GM18858 (cell line): ENCODE measurements around the gene PDE3A.
"Not testable (repeated sequence)": the region's sequence is repeated elsewhere in the genome, so short reads cannot be mapped to it uniquely, and the experiment has no call there.

Experiments
- ATAC-seq: cut with Tn5 transposase; IDR thresholded peaks from one replicate; pipeline ENCODE4 v1.9.1; 2021; ENCODE audit not compliant: unreplicated experiment

Gene PDE3A

DNA sequence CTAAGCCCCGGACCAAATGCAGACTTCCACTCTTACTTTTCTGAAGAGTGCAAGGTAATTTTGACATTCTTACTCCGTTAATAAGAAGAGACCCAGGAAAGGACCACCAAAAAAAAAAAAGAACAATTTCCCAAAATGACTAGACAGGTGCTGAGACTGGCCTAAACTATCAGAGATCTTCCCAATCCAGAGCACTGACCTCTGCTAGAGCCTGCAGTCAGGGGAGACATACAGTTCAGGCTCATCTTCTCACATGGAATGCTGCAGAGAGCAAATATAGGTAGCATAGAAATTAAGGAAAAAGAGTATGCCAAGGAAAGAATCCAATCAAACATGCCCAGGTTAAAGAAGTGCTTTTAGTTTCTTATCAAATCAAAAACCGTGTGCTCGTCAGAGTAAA lies 177.9 kb downstream of the PDE3A start:
- no peak for ATAC-seq

DNA sequence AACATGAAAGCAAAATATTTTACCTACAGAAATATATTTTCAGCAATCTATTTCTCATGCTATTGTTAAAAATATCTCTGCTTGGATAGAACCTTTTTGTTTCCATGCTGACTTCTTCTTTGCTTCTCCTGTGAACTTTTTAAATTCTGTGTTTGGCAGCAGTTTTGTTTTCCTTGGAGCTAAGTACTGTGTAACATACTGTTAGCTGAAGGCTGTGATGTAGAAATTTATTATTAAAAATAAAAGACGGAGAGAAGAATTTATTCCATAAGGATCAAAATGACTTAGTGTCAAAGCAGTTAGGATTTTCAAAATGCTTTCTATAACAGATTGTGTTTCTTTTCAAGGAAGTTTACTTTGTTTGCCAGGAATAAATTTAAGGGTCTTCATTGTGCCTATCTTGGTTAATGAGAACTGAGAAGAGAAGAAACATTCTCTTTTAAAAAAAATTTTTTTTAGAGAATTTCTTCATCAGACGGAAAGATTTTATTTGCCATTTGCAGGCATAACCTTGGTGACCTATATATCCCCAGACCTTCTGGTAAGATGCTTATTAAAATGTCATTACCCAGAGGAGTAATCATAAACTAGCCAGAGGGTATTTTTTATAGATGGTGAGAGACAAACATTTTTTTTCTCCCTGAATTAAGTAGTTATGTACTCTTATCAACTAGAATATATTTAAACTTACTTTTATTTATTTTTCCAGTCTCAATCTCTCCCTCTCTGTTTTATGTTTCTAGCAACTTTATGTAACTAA lies 179.7 kb downstream of the PDE3A start:
- no peak for ATAC-seq

DNA sequence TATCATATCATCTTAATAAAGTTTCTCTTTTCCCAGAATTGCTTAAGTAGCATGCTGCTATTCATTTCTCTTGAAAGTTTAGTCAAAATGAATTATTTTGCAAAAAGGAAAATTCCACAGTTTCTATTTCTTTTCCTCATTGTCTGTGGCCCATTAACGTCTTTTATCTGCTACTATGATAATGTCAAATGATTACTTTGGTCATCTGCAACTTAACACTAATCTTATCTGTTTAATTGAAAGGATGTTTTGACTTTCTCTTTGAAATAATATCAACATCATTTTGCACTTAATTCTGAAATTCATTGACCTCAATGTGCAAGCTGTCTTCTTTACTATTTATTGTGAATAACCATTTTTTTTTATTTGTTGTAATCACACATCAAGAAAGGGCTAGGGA lies 180.3 kb downstream of the PDE3A start:
- no peak for ATAC-seq

DNA sequence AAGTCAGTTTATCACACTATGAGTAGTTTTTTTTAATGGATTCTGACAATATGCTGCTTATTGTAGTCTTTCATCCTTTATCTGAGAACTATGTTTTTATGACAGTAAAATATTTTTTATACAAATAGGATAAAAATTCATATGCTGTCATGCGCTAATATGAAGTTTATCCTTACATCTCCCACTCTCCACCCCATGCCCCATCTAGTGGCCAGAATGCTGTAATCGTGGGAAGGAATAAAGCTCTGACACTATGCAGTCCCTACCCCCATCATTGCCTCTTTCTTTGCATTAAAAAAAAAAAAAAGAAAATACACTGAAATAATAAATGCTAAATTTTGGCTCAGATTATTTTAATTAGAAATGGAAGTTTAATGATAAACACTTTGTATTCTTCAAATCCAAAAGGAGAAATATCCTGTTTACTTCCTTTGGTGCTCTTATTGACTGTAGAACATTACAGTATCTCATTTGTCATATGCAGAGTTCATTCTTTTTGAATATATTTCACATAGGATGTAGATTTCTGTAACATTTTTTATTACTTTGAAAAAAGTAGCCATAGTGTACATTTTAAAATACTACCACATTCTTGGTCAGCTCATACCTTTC lies 180.9 kb downstream of the PDE3A start:
- no peak for ATAC-seq

DNA sequence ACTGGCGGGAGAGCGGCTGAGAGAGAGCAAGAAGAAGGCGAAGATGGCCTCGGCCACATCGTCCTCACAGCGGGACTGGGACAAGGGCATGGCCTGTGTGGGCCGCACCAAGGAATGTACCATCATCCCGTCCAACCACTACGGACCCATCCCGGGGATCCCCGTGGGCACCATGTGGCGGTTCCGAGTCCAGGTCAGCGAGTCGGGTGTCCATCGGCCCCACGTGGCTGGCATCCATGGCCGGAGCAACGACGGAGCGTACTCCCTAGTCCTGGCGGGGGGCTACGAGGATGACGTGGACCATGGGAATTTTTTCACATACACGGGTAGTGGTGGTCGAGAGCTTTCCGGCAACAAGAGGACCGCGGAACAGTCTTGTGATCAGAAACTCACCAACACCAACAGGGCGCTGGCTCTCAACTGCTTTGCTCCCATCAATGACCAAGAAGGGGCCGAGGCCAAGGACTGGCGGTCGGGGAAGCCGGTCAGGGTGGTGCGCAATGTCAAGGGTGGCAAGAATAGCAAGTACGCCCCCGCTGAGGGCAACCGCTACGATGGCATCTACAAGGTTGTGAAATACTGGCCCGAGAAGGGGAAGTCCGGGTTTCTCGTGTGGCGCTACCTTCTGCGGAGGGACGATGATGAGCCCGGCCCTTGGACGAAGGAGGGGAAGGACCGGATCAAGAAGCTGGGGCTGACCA lies 183.6 kb downstream of the PDE3A start:
- not testable (repeated sequence) for ATAC-seq

DNA sequence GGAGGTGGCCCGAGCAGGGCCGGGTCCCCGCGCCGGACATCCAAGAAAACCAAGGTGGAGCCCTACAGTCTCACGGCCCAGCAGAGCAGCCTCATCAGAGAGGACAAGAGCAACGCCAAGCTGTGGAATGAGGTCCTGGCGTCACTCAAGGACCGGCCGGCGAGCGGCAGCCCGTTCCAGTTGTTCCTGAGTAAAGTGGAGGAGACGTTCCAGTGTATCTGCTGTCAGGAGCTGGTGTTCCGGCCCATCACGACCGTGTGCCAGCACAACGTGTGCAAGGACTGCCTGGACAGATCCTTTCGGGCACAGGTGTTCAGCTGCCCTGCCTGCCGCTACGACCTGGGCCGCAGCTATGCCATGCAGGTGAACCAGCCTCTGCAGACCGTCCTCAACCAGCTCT lies 184.2 kb downstream of the PDE3A start:
- not testable (repeated sequence) for ATAC-seq

DNA sequence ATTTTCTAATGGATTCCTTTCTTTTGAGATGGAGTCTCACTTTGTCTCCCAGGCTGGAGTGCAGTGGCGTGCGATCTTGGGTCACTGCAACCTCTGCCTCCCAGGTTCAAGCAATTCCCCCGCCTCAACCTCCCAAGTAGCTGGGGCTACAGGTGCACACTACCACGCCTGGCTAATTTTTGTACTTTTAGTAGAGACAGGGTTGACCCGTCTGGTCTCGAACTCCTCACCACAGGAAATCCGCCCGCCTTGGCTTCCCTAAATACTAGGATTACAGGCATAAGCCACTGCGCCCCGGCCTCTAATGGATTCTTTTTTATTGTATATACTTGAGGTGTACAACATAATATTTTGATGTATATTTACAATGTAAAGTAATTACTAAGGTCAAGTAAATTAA lies 186.7 kb downstream of the PDE3A start:
- no peak for ATAC-seq

DNA sequence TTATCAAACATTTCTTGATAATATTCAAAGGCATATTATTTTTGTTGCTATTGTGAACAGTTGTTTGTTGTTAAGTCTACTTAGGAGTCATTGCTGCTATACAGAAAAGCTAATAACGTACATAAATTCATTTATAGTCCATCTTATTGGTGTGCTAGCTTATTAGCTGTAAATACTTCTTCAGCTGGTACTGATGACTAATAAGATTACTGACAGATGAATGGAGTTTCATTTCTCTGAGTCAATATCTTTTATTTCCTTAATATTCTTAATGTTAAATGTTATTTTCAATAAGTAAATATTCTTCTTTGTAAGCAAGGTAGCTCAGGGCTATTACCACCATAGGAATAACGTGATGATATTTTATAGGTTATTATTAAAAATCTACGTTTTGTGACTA lies 187.4 kb downstream of the PDE3A start:
- ATAC-seq, result no peak

DNA sequence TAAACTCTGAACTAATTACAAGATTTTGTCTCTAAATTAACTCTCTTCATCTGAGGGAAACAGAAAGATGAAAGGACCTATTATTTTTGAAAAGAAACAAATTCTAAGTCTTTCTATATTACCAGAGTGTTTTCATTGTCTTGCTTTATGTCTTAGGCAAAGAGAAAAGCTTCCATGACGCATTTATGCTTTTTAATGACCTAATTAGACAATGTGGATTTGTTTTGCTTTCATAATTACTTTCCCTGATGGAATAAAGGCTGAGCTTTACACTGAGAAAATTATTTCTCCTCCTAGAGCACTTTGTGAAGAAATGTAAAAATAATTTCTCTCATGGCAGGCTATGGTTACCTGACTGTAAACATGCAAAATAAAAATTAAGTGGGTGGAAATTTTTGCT lies 188.8 kb downstream of the PDE3A start:
- ATAC-seq, result no peak

DNA sequence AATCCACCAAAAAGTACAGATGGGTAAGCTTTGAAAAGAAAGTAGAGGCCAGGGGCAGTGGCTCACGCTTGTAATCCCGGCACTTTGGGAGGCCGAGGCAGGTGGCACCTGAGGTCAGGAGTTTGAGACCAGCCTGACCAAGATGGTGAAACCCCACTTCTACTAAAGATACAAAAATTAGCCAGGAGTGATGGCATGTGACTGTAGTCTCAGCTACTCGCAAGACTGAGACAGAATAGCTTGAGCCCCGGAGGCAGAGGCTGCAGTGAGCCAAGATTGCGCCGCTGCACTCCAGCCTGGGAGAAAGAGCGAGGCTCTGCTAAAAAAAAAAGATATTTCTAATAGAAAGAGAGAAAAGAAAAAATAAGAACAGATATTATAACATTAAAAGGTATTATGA lies 192.6 kb downstream of the PDE3A start:
- no peak for ATAC-seq

DNA sequence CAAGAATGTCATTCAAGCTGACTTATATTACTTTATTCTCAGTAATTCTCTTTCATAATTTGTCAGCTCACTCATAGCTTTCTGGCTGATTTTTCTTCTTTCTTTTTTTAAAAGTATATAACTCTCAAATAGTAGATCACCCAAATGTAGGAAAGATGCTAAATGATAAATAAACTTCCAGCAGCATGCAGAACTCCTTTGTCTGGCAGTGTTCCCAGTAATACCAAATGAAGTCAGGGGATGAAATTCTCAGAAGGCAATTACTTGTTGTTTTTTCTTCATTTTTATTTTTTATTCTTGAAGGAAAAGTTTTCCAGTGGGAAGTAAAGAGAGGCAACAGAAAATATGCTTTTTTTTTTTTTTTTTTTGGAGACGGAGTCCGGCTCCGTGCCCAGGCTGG lies 193.5 kb downstream of the PDE3A start:
- no peak for ATAC-seq

DNA sequence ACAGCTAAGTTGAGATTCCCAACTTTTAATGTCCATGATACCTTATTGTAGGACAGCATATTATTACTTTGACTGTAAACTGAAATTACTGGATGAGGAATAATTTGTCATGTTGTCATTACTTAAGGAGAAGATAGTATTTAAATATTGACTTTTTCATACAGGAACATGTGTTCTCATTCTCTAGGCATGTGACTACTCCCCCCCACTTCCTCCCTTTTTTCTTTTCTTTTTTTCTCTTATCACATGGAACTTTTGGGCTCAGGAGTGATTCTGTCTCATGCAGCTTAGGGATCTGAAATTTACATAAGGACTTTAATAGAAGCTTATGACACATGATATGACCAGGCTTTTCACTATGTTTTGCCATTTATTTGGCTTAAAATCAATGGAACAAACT lies 199.1 kb downstream of the PDE3A start:
- ATAC-seq, result no peak

DNA sequence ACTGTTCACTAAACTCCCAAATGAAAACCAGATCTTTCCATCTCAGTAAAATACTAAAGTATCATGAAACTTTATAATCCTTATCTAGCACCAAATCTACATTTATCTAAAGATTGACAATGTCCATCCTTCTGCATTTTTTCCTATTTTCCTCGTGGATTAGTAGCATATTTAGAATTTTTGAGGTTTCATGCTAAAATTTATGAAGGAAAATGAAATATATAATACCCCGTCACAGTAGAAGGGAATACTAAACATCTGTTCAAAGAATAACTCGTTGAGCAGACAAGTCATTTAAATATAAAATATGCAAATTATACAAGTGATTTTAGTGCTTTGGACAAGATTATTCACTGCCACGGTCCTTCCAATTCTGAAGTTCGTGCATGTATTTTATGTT lies 204.1 kb downstream of the PDE3A start:
- ATAC-seq, result no peak

DNA sequence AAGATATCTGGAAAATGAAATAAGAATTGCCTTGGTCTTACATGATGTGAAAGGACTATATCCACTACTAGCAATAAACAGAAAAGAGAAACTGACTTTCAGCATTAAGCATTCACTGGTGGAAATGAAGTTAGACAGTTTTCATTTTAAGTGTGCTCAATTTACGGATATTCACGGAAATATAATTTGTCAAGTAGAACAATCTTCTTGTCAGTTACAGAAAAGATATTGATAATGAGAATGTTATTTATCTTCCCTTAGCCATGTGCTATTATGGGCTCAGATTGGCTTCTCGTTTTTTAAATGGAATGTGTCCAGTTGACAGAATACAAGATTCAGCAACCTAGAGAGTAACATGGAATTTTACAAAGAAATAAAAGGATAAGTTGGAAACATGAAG lies 208.2 kb downstream of the PDE3A start:
- ATAC-seq, result no peak

DNA sequence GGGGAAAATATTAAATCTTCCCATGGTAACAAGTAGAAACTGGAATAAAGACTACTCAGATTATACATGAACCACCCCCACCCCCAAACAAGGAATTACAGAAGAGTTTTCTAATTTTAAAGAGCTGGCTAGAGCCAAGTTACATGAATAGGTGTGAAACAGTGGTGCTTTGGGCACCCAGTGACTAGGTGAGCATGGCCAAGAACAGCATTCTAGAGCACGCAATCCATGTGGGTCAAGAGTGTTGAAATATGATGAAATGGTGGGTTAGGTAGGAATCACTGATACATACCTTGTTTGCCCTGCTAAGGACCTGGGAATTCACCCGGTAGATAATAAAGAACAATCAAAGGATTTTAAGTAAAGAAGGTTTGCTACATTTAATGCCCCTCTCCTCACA lies 208.7 kb downstream of the PDE3A start:
- no peak for ATAC-seq

DNA sequence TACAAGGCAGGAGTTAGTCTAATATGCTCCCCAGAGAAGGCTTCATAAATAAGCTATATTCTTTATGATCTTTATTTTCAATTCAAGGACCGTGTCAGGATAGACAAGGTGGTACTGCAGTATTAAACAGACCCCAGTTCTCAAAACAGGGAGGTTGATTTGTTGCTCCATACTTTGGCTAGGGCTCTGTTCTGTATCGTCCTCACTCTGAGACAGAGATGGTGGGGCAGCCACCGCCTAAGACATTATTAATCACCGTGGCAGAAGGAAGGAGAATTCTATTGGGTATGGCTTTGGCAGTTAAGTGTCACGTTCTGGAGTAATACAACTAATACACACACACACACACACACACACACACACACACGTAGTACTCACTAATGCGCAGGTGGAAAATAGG lies 209.8 kb downstream of the PDE3A start:
- ATAC-seq, result no peak

DNA sequence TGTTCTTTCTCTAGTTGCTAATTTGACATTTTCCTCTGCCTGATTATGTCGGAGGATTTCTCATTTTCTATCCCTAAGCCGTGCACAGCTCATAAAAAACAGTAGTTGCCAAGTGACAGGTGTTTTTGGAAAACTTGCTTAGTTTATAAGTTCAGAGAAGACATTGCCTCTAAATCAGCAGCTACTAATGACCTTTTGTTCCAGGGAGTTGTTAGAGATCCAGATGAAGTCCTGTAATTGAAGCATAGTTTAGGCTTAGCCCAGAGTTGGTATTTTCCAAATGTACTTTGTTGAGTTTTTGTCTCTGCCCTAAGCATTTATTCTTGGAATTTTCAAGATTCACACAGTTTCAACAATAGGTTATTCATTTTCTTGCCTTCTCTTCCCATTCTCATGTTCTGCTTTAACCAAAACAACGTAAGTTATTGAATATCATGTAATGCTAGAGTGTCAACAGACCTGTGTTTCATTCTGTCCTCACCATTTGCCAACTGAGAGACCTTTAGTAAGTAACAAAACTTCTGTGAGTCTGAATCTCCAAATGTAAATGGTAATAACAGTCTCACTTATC lies 216.8 kb downstream of the PDE3A start:
- no peak for ATAC-seq

DNA sequence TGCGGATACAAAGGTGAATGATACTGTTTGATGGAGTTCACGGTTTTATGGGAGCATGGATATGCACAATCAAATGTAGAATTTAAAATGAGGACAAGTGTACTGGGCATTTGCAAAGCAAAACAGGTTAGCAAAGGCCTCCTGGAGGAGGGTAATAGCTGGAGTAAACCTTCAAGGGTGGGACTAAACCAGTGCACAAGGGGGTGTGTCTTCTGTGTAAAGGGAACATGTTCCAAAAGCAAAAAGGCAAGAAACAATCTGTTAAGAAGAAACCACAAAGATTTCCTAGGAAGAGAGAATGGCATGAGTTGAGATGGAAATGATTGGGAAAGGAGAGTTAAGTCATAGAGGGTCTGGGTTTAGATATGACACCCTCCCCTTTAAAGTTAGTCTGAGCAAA lies 217.6 kb downstream of the PDE3A start:
- no peak for ATAC-seq

DNA sequence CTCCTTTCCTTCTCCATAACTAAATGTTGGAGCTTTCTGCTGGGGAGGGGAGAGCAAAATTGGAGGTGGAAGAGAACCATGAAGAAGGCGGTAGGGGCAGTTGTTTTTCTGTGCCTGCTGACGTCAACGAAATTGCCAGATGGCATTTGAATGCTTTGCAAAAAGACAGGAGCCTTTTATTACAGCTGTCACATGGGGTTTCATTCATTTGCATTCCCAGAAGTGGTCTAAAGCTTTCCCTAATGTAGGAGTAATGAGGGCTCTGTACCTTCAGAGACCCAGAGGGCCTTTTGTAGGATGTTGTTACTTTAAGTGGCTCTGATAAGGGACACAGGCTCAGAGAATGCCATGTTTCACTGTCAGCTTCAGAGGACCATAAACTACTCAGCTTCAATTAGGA lies 219.7 kb downstream of the PDE3A start:
- ATAC-seq, result no peak

DNA sequence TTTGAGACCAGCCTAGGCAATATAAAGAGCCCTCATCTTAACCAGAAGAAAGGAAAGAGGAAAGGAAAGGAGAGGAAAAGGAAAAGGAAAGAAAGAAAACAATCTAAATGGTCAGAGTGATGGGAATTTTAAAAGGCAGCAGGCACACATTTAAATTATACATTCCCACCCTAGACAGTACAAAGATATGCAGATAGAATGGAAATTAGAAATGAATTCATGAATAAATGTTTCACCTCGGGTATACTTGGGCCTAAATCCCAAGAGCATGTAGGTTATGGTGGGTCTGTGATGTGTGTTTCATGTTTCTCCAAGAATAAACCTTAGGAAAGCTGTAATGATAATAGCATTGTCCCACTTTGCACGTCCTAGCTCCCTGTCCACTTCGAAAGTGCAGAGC lies 222.2 kb downstream of the PDE3A start:
- ATAC-seq, result no peak

DNA sequence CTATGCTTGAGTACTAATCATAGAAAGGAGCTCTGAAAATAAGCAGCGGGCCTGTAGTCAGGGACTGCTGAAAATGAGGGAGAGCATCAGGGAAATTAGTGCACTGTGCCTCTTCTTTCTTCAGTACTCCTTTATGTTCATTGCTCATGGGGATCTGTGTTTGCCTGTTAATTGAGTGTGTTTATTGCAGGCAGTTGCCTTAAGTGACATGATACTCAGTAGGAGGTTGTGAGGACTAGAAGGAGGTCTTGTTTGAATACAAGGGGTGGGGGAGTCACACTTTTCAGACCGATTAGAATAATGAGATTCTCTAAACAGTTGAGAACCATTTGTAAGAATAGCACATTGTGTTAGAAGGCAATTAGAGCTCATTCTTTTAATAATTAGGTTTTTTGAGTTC lies 224.2 kb downstream of the PDE3A start:
- ATAC-seq, result no peak

DNA sequence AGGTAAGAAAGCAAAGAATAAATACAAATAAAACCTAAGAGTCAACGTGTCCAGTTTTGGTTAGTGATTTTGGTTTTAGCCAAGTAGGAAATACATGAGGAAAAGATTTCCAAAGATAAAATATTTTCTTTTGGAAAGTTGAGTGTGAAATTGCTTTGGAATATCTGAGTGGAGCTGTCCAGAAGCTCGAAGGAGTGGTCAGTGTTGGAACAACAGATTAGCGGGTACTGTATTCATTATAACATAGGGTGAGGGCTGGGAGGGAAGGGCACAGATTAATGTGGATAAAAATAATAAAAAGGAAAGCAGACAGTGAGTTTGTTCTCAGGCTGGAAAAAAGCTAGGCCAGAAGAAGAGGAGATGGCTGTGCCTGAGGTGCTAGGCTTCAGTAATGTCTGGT lies 225.3 kb downstream of the PDE3A start:
- no peak for ATAC-seq
